Esophagus muscularis mucosa (tissue), 3 donors: ENCODE results near the gene CNTNAP4.

ENCODE experiments used
- CTCF ChIP-seq, 3 experiments: fragments of 200-600 bp in 2 of 3; fragments of 450-650 bp in 1 of 3; sonication (generic) in 2 of 3; IDR thresholded peaks; one replicate each; pipeline ENCODE4 v1.5.1; 2017 to 2019; ENCODE audit warnings: antibody characterized with exemption in 3 of 3, mild to moderate bottlenecking in 2 of 3, moderate library complexity in 1 of 3
- POLR2A ChIP-seq: fragments of 450-650 bp; IDR thresholded peaks from one replicate; pipeline ENCODE4 v1.6.1; 2017; ENCODE audit warnings: antibody characterized with exemption, moderate library complexity, mild to moderate bottlenecking, low read depth
- POLR2AphosphoS5 ChIP-seq, 2 donors: sonication (generic); formaldehyde crosslinking; IDR thresholded peaks; one replicate each; pipeline ENCODE4 v1.6.1; 2017; ENCODE audit warnings: antibody characterized with exemption in 2 of 2

GRCh38 chr16:76280421-76281215 is 3.4 kb downstream of the CNTNAP4 start:
- TF ChIP-seq POLR2AphosphoS5 (IDR thresholded peaks at IDR 0.05): no peak
- TF ChIP-seq POLR2A: no peak
- no peak for TF ChIP-seq CTCF (IDR thresholded peaks at IDR 0.05)
